Measurements from ENCODE around the gene NEB.

Gene NEB

GRCh38 chr2:151523850-151524249, 210.4 kb downstream of the NEB start:
- Histone ChIP-seq H3K27ac (ENCODE audit: low read depth, low read length) (no peak overlapping the region), H3K27me3 (ENCODE audit: control insufficient read depth, low read length) (no peaks in the 10 kb centered on the region), H3K9me2 (replicated peaks; ENCODE audit: control insufficient read depth, low read length) (no peaks in the 10 kb centered on the region), H3F3A (ENCODE audit: control insufficient read depth, insufficient read depth) (no peaks in the 10 kb centered on the region), H4K20me1 (ENCODE audit: control insufficient read depth, insufficient read depth, low read depth, low read length) (no peaks in the 10 kb centered on the region), H3K9me3 (ENCODE audit: control insufficient read depth, insufficient read depth, low read length) (no peaks in the 10 kb centered on the region), H3K4me3 (ENCODE audit: low read length) (no peak overlapping the region), H3K4me1 (ENCODE audit: control insufficient read depth, low read length) (no peaks in the 10 kb centered on the region), H3K4me2 (ENCODE audit: low read length) (no peak overlapping the region), H3K79me2 (ENCODE audit: control insufficient read depth, low read length) (no peaks in the 10 kb centered on the region), H3K36me3 (ENCODE audit: control insufficient read depth, low read length) (no peaks in the 10 kb centered on the region)
- TF ChIP-seq EZH2phosphoT487 (IDR thresholded peaks at IDR 0.05; ENCODE audit: borderline replicate concordance, low read length) (no peak), CTCF (IDR thresholded peaks at IDR 0.05; ENCODE audit: low read depth, low read length, poor library complexity, severe bottlenecking) (no peak)

GRCh38 chr2:151522556-151522955, 211.7 kb downstream of the NEB start:
- no peaks in the 10 kb centered on the region for H3K27me3 ChIP-seq (ENCODE audit: control insufficient read depth, low read length)
- H3K79me2 ChIP-seq (ENCODE audit: control insufficient read depth, low read length), result no peaks in the 10 kb centered on the region
- no peaks in the 10 kb centered on the region for H3K9me2 ChIP-seq (replicated peaks; ENCODE audit: control insufficient read depth, low read length)
- no peaks in the 10 kb centered on the region for H3F3A ChIP-seq (ENCODE audit: control insufficient read depth, insufficient read depth)
- no peaks in the 10 kb centered on the region for H3K4me1 ChIP-seq (ENCODE audit: control insufficient read depth, low read length)
- no peak overlapping the region for H3K4me3 ChIP-seq (ENCODE audit: low read length)
- H4K20me1 ChIP-seq (ENCODE audit: control insufficient read depth, insufficient read depth, low read depth, low read length), result no peaks in the 10 kb centered on the region
- no peaks in the 10 kb centered on the region for H3K9me3 ChIP-seq (ENCODE audit: control insufficient read depth, insufficient read depth, low read length)
- H3K4me2 ChIP-seq (ENCODE audit: low read length), result no peak overlapping the region
- no peaks in the 10 kb centered on the region for H3K36me3 ChIP-seq (ENCODE audit: control insufficient read depth, low read length)
- no peak for TF ChIP-seq CTCF (IDR thresholded peaks at IDR 0.05; ENCODE audit: low read depth, low read length, poor library complexity, severe bottlenecking)
- no peak for TF ChIP-seq EZH2phosphoT487 (IDR thresholded peaks at IDR 0.05; ENCODE audit: borderline replicate concordance, low read length)
- no peak overlapping the region for H3K27ac ChIP-seq (ENCODE audit: low read depth, low read length)

- Histone ChIP-seq H3K27me3 (ENCODE audit: control insufficient read depth, low read length) (no peaks in the 10 kb centered on the region), H3K36me3 (ENCODE audit: control insufficient read depth, low read length) (no peaks in the 10 kb centered on the region), H3K9me3 (ENCODE audit: control insufficient read depth, insufficient read depth, low read length) (no peaks in the 10 kb centered on the region), H4K20me1 (ENCODE audit: control insufficient read depth, insufficient read depth, low read depth, low read length) (no peaks in the 10 kb centered on the region), H3K4me1 (ENCODE audit: control insufficient read depth, low read length) (no peaks in the 10 kb centered on the region), H3K79me2 (ENCODE audit: control insufficient read depth, low read length) (no peaks in the 10 kb centered on the region), H3K9me2 (replicated peaks; ENCODE audit: control insufficient read depth, low read length) (no peaks in the 10 kb centered on the region), H3K4me2 (ENCODE audit: low read length) (no peak overlapping the region), H3F3A (ENCODE audit: control insufficient read depth, insufficient read depth) (no peaks in the 10 kb centered on the region), H3K27ac (ENCODE audit: low read depth, low read length) (no peak overlapping the region), H3K4me3 (ENCODE audit: low read length) (no peak overlapping the region)
- TF ChIP-seq CTCF (IDR thresholded peaks at IDR 0.05; ENCODE audit: low read depth, low read length, poor library complexity, severe bottlenecking) (no peak), EZH2phosphoT487 (IDR thresholded peaks at IDR 0.05; ENCODE audit: borderline replicate concordance, low read length) (no peak)
These were observed 213.3 kb downstream of the NEB start for GRCh38 chr2:151520976-151521375.

- H3K36me3 ChIP-seq (ENCODE audit: control insufficient read depth, low read length), result no peaks in the 10 kb centered on the region
- no peak overlapping the region for H3K27ac ChIP-seq (ENCODE audit: low read depth, low read length)
- no peaks in the 10 kb centered on the region for H3K9me2 ChIP-seq (replicated peaks; ENCODE audit: control insufficient read depth, low read length)
- H3K4me3 ChIP-seq (ENCODE audit: low read length), result no peak overlapping the region
- no peaks in the 10 kb centered on the region for H3K27me3 ChIP-seq (ENCODE audit: control insufficient read depth, low read length)
- no peaks in the 10 kb centered on the region for H3K4me1 ChIP-seq (ENCODE audit: control insufficient read depth, low read length)
- H3K79me2 ChIP-seq (ENCODE audit: control insufficient read depth, low read length), result no peaks in the 10 kb centered on the region
- H3K9me3 ChIP-seq (ENCODE audit: control insufficient read depth, insufficient read depth, low read length), result no peaks in the 10 kb centered on the region
- no peaks in the 10 kb centered on the region for H3F3A ChIP-seq (ENCODE audit: control insufficient read depth, insufficient read depth)
- H4K20me1 ChIP-seq (ENCODE audit: control insufficient read depth, insufficient read depth, low read depth, low read length), result no peaks in the 10 kb centered on the region
- TF ChIP-seq EZH2phosphoT487 (IDR thresholded peaks at IDR 0.05; ENCODE audit: borderline replicate concordance, low read length) (no peak), CTCF (IDR thresholded peaks at IDR 0.05; ENCODE audit: low read depth, low read length, poor library complexity, severe bottlenecking) (no peak)
- no peak overlapping the region for H3K4me2 ChIP-seq (ENCODE audit: low read length)
These were observed 215.5 kb downstream of the NEB start for GRCh38 chr2:151518802-151519201.
